Measurements from ENCODE around the gene CCDC80.

The CCDC80 gene, protein sequence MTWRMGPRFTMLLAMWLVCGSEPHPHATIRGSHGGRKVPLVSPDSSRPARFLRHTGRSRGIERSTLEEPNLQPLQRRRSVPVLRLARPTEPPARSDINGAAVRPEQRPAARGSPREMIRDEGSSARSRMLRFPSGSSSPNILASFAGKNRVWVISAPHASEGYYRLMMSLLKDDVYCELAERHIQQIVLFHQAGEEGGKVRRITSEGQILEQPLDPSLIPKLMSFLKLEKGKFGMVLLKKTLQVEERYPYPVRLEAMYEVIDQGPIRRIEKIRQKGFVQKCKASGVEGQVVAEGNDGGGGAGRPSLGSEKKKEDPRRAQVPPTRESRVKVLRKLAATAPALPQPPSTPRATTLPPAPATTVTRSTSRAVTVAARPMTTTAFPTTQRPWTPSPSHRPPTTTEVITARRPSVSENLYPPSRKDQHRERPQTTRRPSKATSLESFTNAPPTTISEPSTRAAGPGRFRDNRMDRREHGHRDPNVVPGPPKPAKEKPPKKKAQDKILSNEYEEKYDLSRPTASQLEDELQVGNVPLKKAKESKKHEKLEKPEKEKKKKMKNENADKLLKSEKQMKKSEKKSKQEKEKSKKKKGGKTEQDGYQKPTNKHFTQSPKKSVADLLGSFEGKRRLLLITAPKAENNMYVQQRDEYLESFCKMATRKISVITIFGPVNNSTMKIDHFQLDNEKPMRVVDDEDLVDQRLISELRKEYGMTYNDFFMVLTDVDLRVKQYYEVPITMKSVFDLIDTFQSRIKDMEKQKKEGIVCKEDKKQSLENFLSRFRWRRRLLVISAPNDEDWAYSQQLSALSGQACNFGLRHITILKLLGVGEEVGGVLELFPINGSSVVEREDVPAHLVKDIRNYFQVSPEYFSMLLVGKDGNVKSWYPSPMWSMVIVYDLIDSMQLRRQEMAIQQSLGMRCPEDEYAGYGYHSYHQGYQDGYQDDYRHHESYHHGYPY

DNA sequence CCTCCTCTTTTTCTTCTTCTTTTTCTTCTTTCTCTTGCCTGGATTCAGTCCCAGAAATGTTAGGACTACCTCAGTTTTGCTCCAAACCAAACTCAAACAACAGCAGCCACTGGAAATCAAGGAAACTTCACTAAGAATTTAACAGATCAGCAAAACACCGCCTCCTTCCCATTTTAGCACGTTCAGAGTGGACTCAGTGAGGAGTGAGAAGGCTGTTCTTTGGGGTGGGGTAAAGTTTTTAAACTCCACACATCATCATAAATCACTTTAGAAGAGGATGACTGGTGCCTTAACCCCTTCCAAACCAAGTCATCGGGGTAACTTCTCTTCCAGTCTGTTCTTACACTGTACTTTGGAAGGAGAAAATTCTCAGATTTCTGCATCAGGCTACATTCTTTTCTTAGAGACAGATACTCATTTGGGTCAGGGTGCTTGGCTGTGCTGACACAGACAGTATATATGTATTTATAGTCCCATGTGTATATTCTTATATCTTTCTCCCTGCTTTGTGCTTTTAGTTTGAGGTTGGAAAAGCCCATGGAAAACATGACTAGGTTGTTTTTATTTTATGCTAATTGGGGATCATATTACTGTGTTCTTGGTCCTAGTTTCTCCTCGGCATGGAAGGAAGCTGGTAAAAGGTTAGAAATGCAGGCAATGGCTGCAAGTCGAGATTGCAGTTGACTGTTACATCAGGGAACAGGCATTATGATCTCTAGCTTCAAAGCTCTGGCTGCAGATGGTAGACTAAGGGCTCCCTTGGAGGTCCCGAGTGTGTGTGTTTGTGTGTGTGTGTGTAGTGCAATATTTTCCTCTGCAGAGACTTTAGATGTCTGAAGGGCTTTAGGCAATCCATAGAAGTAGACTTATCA, at the start of gene CCDC80:
Gene CCDC80 (minus strand): TSS at position 214 of the 872 bp plus-strand sequence. CDS start 1,238 bp downstream, outside the sequence.
- DNase-seq (ENCODE audit: low read depth), result peak; percentile 93
- TF ChIP-seq, protein P1, sequence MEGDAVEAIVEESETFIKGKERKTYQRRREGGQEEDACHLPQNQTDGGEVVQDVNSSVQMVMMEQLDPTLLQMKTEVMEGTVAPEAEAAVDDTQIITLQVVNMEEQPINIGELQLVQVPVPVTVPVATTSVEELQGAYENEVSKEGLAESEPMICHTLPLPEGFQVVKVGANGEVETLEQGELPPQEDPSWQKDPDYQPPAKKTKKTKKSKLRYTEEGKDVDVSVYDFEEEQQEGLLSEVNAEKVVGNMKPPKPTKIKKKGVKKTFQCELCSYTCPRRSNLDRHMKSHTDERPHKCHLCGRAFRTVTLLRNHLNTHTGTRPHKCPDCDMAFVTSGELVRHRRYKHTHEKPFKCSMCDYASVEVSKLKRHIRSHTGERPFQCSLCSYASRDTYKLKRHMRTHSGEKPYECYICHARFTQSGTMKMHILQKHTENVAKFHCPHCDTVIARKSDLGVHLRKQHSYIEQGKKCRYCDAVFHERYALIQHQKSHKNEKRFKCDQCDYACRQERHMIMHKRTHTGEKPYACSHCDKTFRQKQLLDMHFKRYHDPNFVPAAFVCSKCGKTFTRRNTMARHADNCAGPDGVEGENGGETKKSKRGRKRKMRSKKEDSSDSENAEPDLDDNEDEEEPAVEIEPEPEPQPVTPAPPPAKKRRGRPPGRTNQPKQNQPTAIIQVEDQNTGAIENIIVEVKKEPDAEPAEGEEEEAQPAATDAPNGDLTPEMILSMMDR (conservative IDR thresholded peaks at IDR 0.05; ENCODE audit: low read length), result no peak

DNA sequence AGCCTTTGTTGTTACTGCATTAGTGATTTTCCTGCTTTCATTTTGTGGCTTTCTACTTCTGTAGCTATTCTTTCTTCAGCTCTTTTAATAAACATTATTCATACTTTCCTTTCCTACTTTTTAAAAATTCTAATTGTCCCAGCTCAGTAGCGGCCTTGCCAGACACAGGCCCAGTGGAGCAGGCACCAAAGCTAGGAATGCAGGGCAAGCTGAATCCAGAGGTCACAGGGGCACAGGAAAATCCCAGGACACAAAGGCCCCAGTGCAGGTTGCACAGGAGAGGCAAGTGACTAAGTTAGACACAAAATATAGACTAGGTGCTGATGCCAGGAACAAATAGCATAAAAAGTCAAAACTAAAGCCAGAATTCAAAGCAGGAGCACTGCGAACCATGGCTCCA, 49.0 kb upstream of the CCDC80 start:
- no peak overlapping the region for H3K4me3 ChIP-seq (ENCODE audit: low read length)
- no peak for DNase-seq (ENCODE audit: low read depth)
- TF ChIP-seq, protein P1 (conservative IDR thresholded peaks at IDR 0.05; ENCODE audit: low read length), result no peak

More for the DNA sequence above, at the start of gene CCDC80:
- peak within 1 kb of the TSS; percentile 88 for H3K4me3 ChIP-seq (ENCODE audit: low read length)

DNA sequence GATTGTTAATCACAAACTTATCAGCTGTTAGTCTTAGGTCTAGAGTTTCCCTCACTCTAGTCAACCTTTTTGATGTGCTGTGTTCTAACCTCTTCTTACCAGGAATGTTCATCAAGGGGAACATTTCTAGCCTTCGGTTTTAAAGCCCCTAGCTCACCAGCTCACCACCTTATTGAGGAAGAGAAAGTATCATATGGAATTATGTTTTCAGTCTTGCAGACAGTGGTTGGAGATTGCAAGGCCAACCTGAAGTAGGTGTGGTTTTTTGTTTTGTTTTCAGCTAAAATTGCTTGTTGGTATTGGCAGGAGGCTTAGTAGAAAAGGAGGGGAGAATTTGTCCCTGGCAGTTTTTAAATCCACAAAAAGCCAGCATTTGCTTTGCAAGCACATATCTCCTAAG, 48.4 kb upstream of the CCDC80 start:
- no peak for DNase-seq (ENCODE audit: low read depth)
- TF ChIP-seq, protein P1 (conservative IDR thresholded peaks at IDR 0.05; ENCODE audit: low read length), result no peak
- no peak overlapping the region for H3K4me3 ChIP-seq (ENCODE audit: low read length)

DNA sequence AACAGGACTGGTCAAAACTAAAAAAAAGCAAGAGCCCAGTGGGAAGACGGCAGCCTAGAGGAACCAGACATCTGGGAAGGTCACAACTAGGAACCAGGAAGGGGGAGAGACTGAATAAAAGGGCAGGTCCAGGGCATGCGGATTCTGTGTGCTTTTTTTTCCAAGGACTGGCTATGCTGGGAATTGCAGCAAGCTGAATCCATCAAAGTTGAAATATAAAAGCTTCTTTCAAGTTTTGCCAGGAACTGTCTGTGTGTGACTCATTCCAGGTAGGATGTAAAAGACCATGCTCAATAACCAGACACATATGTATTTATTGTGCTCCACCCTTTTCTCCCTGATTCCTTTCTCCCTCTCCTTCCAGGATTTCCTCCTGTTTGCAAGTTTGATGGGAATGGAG, 47.9 kb upstream of the CCDC80 start:
- TF ChIP-seq, protein P1 (conservative IDR thresholded peaks at IDR 0.05; ENCODE audit: low read length), result no peak
- H3K4me3 ChIP-seq (ENCODE audit: low read length), result no peak overlapping the region
- DNase-seq (ENCODE audit: low read depth), result no peak

DNA sequence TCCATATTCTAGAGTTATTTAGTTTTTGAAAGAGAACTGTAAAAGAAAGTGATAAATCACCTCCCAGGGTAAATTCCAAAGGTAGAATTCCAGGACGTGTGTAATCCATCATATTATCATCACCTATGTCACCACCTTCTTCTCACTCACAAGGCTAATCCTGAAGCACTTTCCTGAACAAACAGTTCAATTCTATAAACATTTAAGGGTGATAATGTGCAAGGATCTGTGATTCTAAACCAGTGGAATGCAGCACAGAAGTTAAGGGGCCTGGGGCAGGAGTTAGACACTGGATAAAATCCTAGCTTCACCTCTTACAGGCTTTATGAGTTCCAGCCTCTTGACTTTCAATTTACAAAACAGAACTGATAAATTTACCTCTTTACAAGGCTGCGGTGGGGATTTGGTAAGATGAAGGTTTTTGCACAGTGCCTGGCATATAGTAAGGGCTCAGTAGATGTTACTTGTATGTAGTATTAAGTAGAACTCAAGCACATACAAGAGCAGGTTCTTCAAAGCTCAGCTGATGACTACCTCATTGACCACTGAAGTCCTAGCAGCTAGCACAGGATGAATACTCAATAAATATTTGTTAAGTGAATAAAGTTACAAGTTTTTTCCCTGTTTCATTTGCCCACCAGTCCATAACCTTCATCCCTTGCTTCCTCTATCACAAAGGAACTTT, 47.3 kb upstream of the CCDC80 start:
- TF ChIP-seq, protein P1 (conservative IDR thresholded peaks at IDR 0.05; ENCODE audit: low read length), result no peak
- H3K4me3 ChIP-seq (ENCODE audit: low read length), result no peak overlapping the region
- DNase-seq (ENCODE audit: low read depth), result no peak

DNA sequence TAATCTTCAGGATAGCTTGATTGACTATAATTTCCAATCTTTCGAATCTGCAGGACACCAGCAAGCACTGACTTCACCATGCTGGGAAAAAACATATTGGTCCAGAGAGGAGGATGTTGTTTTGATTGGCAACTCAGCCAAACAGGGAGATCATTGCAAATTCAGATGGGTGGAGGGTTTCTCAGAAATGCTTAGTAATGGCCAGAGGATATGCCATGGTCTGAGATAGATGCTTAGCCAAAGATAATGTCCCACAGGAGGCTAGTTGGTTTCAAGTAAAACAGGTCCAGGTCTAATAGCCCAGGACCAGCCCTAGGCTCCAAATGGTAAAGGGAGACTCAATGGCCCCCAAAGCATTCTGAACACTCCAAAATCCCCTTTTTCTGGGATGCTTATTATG, 46.7 kb upstream of the CCDC80 start:
- DNase-seq (ENCODE audit: low read depth), result no peak
- H3K4me3 ChIP-seq (ENCODE audit: low read length), result no peak overlapping the region

More for the DNA sequence above, 46.7 kb upstream of the CCDC80 start:
- TF ChIP-seq, protein P1 (conservative IDR thresholded peaks at IDR 0.05; ENCODE audit: low read length), result no peak

Data from AG10803 (cell line).